Non-pigmented ciliary epithelial cell (primary cell): ENCODE results near the gene NR5A2.

Experiments
- DNase-seq: peaks from one replicate; pipeline ENCODE4 v3.0.0-alpha.2; 2010; ENCODE audit warnings: low read depth

NR5A2 gene

GRCh38 chr1:200027264-200027823, at the start of gene NR5A2:
NR5A2 (plus strand) TSS chr1:200027710; CDS start chr1:200027848, 138 bp downstream.
- no peak for DNase-seq

GRCh38 chr1:199978408-199978940, 49.0 kb upstream of the NR5A2 start:
- no peak for DNase-seq

GRCh38 chr1:199979071-199979470, 48.4 kb upstream of the NR5A2 start:
- no peak for DNase-seq

GRCh38 chr1:199981584-199981983, 45.9 kb upstream of the NR5A2 start:
- no peak for DNase-seq

GRCh38 chr1:199982606-199983005, 44.9 kb upstream of the NR5A2 start:
- DNase-seq = no peak

- no peak for DNase-seq
These were observed 44.0 kb upstream of the NR5A2 start for GRCh38 chr1:199983531-199983930.

GRCh38 chr1:199995096-199995685, 32.3 kb upstream of the NR5A2 start:
- no peak for DNase-seq

- DNase-seq = no peak
These were observed 22.3 kb upstream of the NR5A2 start for GRCh38 chr1:200005165-200005564.

GRCh38 chr1:200006711-200007110, 20.8 kb upstream of the NR5A2 start:
- no peak for DNase-seq

GRCh38 chr1:200015811-200016210, 11.7 kb upstream of the NR5A2 start:
- DNase-seq = no peak

GRCh38 chr1:200021577-200022238, 5.8 kb upstream of the NR5A2 start:
- no peak for DNase-seq

GRCh38 chr1:200022239-200022804, 5.2 kb upstream of the NR5A2 start:
- no peak for DNase-seq

- DNase-seq = no peak
These were observed 1.1 kb downstream of the NR5A2 start for GRCh38 chr1:200028586-200029034.

- DNase-seq = no peak
These were observed 1.7 kb downstream of the NR5A2 start for GRCh38 chr1:200029035-200029821.

GRCh38 chr1:200029822-200030152, 2.3 kb downstream of the NR5A2 start:
- DNase-seq = no peak

- DNase-seq = no peak
These were observed 3.3 kb downstream of the NR5A2 start for GRCh38 chr1:200030791-200031190.

GRCh38 chr1:200033511-200034261, 6.2 kb downstream of the NR5A2 start:
- no peak for DNase-seq

- DNase-seq = no peak
These were observed 6.7 kb downstream of the NR5A2 start for GRCh38 chr1:200034262-200034557.

- no peak for DNase-seq
These were observed 7.4 kb downstream of the NR5A2 start for GRCh38 chr1:200034761-200035396.

GRCh38 chr1:200035397-200035955, 8.0 kb downstream of the NR5A2 start:
- DNase-seq = no peak
